GM12878 (cell line): ENCODE data around the gene MAVS. TPM values are rescaled to one million over a fixed set of nuclear protein-coding genes. Genes with fewer than 3 reads are reported as not detected.
A peak's percentile ranks its signal among the peaks of the same experiment; 100 is the strongest.

Experiments
- CHD4 ChIP-seq: fragments of 200-600 bp; sonication (generic); IDR thresholded peaks from 2 replicates; pipeline ENCODE4 v1.6.1; 2016; ENCODE audit warnings: mild to moderate bottlenecking
- HDAC2 ChIP-seq: fragments of 200-600 bp; sonication (generic); IDR thresholded peaks from 2 replicates; pipeline ENCODE4 v1.6.1; 2017
- IRF3 ChIP-seq: fragments of 450-650 bp; IDR thresholded peaks from 2 replicates; pipeline ENCODE4 v1.6.1; 2014; ENCODE audit warnings: mild to moderate bottlenecking
- NFIC ChIP-seq: IDR thresholded peaks from 2 replicates; pipeline ENCODE4 v1.6.1; 2012; ENCODE audit warnings: low read depth, mild to moderate bottlenecking, inconsistent platforms, low read length, moderate library complexity
- NFYB ChIP-seq: IDR thresholded peaks from 2 replicates; pipeline ENCODE4 v1.6.1; 2011; ENCODE audit warnings: low read depth, mild to moderate bottlenecking, low read length, improper control_type of control experiment, moderate library complexity; ENCODE audit not compliant: insufficient read depth
- NKRF ChIP-seq: fragments of 450-650 bp; conservative IDR thresholded peaks from 2 replicates; pipeline ENCODE4 v1.6.1; 2017; ENCODE audit warnings: mild to moderate bottlenecking, moderate library complexity
- PKNOX1 ChIP-seq: fragments of 450-650 bp; IDR thresholded peaks from 2 replicates; pipeline ENCODE4 v1.6.1; 2016; ENCODE audit warnings: mild to moderate bottlenecking
- TCF12 ChIP-seq: IDR thresholded peaks from 2 replicates; pipeline ENCODE4 v1.6.1; 2011; ENCODE audit warnings: low read depth, mild to moderate bottlenecking, low read length
- ZZZ3 ChIP-seq: IDR thresholded peaks from 2 replicates; pipeline ENCODE4 v1.6.1; 2011; ENCODE audit warnings: low read depth; ENCODE audit not compliant: control insufficient read depth, insufficient read length
- polyA plus RNA-seq, 11 experiments: library from polyadenylated mRNA; depleted of rRNA in 4 of 11; unstranded in 6 of 11; stranded (reverse) in 5 of 11; fragments of >200 nt; fragmentation: Nextera tagmentation in 4 of 11; fragmentation: Illumina TruSeq in 1 of 11; extraction: Ambion mirVana in 4 of 11; extraction: Trizol in 1 of 11; gene quantifications; 1 replicate in 1 of 11; 2 replicates in 10 of 11; pipeline versions ENCODE4 v1.2.1 to v1.2.3, GENCODE V29; 2011 to 2016; ENCODE audit warnings: inconsistent platforms in 2 of 11, missing spikeins in 2 of 11, low read depth in 1 of 11
- total RNA-seq, 4 experiments: library from RNA; depleted of rRNA in 3 of 4; stranded (reverse); fragments of >200 nt in 3 of 4; fragmentation: Illumina TruSeq in 1 of 4; extraction: Trizol in 1 of 4; gene quantifications; 2 replicates each; pipeline versions ENCODE4 v1.2.1 to v1.2.3, GENCODE V29; 2013 to 2021

MAVS gene
- total and polyA plus RNA-seq, 10 of the 15 experiments (the other 5 are each of a cell fraction or from before 2014, with no cell fraction given) = 1.6 to 25.2 (median 12.6) TPM

- TF ChIP-seq NKRF = 0 out of 2 replicates have a peak, but pooled peaks have one; percentile 18
- no peak for TF ChIP-seq IRF3
- no peak for TF ChIP-seq PKNOX1
- TF ChIP-seq NFYB = 0 out of 2 replicates have a peak, but pooled peaks have one; percentile 17
- no peak for TF ChIP-seq NFIC
- no peak for TF ChIP-seq CHD4
- TF ChIP-seq ZZZ3 = no peak
- no peak for TF ChIP-seq HDAC2
- TF ChIP-seq TCF12 = no peak
Measured at GRCh38 chr20:3797592-3798372, 48.9 kb upstream of the MAVS start (continued).
